H1 (cell line): ENCODE results near the gene ZNF148. TPM values are rescaled to one million over a fixed set of nuclear protein-coding genes. Genes with fewer than 3 reads are reported as not detected.

Experiments used
- ATF3 ChIP-seq: IDR thresholded peaks from 2 replicates; pipeline ENCODE4 v1.6.1; 2011; ENCODE audit warnings: low read depth, mild to moderate bottlenecking, low read length; ENCODE audit not compliant: insufficient read depth
- BCL11A ChIP-seq, 2 experiments: IDR thresholded peaks; one replicate each; pipeline ENCODE4 v1.6.1; 2011; ENCODE audit warnings: low read depth in 2 of 2, low read length in 2 of 2, mild to moderate bottlenecking in 2 of 2
- SP1 ChIP-seq: IDR thresholded peaks from 2 replicates; pipeline ENCODE4 v1.6.1; 2011; ENCODE audit warnings: low read depth, low read length
- polyA plus RNA-seq, 7 experiments: library from polyadenylated mRNA; depleted of rRNA in 3 of 7; stranded (reverse) in 5 of 7; unstranded in 2 of 7; fragments of >200 nt in 5 of 7; fragments of 200-250 nt in 2 of 7; gene quantifications; 1 replicate in 5 of 7; 2 replicates in 1 of 7; 4 replicates in 1 of 7; pipeline versions ENCODE4 v1.2.1 to v1.2.3, GENCODE V29; 2011 to 2013; ENCODE audit warnings: missing spikeins in 2 of 7, mixed read lengths in 2 of 7
- total RNA-seq: library from RNA; stranded (reverse); fragmentation: NEBNext Ultra II Directional; extraction: Animal tissue kit (Norgen Biotek cat#: 25700); gene quantifications from 2 replicates; pipeline ENCODE4 v1.2.1, GENCODE V29; 2021

The ZNF148 gene
- total and polyA plus RNA-seq, 2 of the 8 experiments (the other 6 are each of a cell fraction or from before 2014, with no cell fraction given): 3.7 to 22.6 TPM

- TF ChIP-seq BCL11A (IDR thresholded peaks at IDR 0.05; ENCODE audit: low read depth in 2 of 2, low read length in 2 of 2) (no peak), SP1 (no peak), ATF3 (no peak)
These were observed 17.3 kb downstream of the ZNF148 start (continued) for GRCh38 chr3:125357837-125358236.
